Activated gamma-delta T cell (primary cell): ENCODE data around the gene SEMA7A.

Source experiments
- DNase-seq: peaks from one replicate; lab custom pipeline; 2025; lab: John Stamatoyannopoulos, UW

Gene SEMA7A

GRCh38 chr15:74451861-74452835 lies 18.4 kb upstream of the SEMA7A start:
- DNase-seq: no peak

GRCh38 chr15:74451322-74451721 lies 17.6 kb upstream of the SEMA7A start:
- no peak for DNase-seq

- no peak for DNase-seq
These were observed 16.0 kb upstream of the SEMA7A start for GRCh38 chr15:74449643-74450205.

DNA sequence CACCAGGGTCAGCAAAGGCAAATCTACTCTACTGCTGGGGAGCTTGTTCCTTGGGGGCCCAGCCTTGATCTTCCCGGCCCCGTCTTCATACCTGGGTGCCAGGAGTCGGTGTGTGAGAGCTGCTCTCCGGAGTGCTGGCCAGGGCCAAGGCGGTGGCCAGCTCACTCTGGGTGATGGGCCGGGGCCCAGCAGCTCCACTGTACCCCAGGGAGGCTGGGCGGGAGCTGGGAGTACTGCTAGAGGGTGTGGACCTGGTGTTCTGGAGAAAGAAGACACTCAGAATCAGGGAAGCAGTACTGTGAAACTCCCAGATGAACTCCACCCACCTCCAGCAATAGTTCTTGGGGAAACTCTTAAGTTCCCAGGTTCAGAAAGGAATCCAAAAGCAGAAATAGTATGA lies 15.3 kb upstream of the SEMA7A start:
- no peak for DNase-seq

DNA sequence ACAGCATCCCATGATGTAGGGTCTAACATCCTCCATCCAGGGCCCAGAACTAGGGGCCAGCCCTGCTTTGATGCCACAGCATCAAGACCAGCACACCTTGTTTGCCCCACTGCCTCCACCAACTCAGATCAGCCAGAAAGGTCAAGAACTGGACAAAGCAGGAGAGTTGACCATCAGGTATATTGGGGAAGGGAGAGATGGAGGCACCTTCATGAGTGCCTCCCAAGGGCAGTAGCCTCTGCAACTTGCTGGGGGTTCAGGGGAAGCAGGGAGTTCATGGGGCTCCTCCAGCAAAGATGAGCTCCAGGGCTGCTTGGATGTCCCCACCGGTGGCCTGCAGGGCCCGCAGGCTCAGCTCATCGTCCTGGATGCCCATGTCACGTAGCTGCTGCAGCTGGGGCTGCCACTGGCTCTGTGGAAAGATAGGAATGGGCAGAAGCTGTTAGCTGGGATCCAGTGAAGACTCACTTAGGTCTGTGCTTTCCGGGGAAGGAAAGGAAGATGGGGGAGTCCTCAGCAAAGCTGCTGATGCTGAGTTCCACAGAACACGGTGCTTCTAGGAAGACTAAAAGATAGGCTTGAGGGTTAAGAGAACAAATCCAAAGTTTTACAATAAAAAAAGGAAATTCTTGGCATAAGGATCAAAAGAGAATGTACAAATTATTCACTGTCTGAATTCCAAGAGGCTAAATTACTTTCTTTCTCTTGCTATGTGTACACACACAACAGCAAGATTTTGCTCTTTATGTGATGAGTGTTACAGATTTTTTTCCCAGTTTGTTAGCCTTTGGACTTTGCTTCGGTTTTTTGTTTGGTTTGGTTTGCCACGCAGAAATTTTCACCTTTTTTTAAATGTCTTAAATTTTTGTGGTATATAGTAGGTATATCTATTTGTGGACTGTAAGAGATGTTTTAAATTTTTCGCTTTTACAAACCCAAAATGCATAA lies 12.3 kb upstream of the SEMA7A start:
- DNase-seq: no peak

- DNase-seq: no peak
These were observed 10.6 kb upstream of the SEMA7A start for GRCh38 chr15:74444106-74445062.

DNA sequence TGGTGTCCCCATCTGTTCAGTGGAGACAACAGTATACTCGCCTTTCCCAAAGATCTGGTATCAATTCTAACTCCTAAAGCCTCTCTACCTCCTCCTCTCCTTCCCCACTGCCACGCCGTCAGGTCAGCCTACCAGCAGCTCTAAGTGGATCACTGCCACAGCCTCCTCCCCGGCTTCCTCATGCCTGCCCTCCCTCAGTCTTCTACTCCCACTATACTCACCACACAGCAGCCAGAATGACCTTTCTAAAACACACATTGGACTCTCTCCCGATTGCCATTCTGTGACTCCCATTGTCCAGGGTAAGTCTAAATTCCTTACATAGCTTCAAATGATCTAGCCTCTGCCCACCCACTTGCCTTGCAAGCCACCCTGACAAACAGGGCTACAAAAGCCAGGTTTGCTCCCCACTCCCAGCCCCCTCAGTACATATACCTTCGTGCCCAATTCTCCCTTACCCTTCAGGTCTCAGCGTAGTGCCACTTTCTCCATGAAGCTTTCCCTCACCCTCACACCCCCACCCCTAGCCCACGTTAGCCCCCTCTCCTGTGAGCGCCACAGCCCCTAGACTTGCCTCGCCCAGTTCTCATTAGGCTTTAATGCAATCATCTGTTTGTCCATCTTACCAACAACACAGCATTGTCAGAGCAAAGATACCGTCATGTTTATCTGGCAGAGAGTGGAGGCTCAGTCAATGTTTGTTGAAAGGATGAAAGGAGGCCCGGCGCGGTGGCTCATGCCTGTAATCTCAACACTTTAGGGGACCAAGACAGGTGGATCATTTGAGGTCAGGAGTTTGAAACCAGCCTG lies 9.5 kb upstream of the SEMA7A start:
- no peak for DNase-seq

GRCh38 chr15:74442604-74443003 lies 8.8 kb upstream of the SEMA7A start:
- DNase-seq: no peak

DNA sequence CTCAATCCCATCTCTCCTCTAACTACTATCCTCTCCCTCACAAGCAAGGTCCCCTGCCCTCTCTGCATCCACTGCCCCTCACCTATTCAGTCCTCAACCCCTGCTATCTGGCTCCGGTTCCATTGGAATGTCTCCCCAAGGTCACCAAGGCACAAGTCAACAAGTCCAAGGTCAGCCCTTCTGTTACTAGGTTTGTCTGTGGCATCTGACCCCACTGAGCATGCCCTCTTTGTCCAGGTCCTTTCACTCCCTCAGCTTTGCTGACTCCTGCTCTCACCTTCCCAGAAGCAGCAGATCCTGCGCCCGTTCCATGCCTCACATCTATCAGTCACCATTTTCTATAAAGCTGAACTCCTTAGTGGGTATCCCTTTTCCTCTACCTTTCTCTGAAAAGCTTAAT lies 8.3 kb upstream of the SEMA7A start:
- no peak for DNase-seq

DNA sequence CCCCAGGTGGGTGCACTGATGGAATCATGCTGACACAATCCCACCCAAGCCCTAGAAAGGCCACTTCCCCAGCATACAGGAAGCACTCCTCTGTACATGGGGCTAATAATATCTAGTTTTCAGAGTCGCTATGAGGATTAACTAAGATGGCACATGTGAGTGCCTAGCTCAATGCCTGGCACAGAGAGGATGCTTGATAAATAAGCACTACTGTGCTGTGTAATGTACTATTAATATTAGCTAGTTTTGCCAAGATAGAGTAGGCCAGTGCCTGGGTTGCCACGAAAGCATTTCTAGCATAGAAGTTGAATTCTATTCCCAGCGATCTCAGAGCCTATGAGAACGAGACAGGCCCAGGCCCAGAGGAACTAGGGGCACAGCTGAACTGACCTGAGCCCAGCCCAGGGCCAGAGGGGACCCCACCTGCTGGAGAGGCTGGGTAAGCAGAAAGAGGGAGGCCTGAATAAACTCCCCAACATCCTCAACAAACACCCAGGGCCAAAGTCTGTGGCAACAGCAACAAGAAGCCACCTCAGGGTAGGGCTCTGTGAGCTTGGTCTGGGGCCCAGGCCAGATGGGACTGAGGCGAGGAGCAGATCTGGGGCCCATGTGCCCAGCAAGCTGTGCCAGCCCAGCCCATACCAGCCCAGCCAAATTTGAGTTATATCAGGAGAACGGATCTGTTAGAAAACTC lies 7.6 kb upstream of the SEMA7A start:
- no peak for DNase-seq

- DNase-seq: peak; percentile 16
These were observed 5.1 kb upstream of the SEMA7A start for GRCh38 chr15:74438721-74439316.

DNA sequence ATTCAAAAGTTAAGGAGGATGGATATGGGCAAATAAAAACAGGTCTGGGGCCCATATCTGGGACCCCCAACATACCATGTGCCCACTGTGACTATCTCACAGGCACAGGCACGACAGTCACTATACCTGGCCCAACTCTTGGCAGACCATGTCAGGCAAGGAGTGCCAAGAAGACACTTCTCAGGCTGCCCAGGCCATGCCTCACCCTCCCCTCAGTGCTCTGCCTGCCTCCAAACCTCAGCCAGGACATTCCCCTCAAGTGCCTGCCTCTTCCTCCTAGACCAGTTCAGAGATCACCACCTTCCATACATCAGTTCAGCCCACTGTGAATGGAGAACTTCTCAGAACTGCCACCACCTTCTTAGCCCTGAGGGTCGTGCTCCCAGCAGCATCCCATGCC lies 4.4 kb upstream of the SEMA7A start:
- no peak for DNase-seq

DNA sequence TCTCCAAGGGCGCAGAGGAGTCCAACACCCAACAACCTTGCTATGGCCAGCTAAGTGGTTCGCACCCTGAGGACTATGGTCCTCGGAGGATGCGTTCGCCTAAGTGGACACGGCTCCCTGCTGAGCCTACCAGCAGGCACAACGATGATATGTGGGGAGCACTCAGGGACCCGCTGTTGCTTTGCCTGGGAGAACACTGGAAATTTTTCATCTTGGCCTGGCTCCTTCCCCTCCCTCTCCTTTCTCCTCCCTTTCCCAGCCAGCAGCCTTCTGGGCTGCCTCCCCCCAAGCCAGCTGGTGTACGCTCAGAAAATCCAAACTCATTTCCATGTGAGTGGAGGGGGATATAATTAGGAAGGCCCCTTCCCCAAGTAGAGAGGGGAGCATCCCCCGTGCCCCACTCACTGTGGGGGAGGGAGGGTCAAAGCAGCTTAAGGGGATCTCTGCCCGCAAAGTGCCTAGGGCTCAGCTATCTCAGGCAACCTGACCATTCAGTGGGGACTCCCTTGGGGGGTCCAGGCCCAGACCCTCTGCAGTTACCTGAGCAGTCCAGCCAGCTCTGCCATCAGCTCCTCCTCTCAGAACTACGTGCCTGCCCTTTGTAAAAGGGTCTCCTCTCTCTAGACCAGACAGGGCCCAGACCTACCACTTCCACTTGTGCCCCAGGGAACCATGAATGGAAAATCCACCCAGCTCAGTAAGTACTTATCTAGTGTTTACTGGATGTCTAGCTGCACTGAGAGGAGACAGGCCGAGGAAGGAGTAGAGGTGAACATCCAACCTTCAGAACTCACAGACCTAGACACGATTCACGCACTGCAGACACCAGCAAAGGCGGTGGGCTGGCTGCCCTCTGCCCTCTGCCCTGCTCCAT lies 742 bp upstream of the SEMA7A start:
- DNase-seq: no peak

DNA sequence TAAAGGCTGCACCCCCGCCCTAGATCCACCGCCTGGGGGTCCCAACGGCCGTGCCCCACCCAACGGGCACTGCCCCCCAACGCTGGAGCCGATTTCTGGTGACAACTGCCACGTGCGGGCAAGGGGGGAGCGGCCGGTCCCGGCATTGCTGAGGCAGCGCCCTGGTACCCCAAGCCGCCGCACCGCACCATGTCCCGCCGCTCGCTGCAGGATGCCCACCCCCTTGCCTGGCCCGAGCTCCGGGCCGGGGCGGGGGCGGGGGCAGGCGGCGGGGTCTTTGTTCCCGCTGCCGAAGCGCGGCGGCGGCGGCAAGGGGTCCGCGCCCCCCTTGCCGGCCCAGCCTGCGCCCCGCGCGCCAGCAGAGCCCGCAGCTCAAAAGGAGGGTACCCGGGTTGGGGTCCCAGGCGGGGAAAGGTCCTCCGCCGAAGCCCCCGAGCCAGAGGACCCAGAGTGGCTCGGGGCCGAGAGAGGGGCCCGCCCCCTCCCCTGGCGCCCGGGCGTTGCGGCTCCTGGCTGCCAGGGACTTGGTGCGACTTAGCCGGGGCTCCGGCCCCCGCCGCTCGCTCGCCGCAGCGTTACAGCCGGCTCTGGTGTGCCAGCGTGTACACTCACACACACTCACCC lies 678 bp downstream of the SEMA7A start:
- DNase-seq: no peak

- no peak for DNase-seq
These were observed 1.3 kb downstream of the SEMA7A start for GRCh38 chr15:74432271-74432967.

DNA sequence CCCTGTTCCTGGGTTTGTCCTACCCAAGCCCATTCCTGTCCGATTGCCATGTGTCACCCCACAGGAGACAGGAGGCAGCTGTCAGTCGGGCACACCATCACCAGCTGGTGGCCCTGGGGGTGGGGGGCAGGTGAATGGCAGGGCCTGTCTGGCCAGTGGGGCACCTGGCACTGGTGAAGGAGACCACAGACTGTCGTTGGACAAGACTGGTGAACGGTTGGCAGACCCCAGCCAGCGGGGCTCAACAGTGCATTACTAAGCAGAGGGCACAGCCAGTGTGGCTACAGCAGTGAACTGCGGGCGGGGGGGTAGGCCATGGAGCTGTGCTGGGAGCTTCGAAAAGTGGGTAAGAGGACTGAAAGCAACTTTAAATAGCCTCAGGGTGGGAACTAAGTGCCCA lies 2.1 kb downstream of the SEMA7A start:
- no peak for DNase-seq

GRCh38 chr15:74431116-74431515 lies 2.6 kb downstream of the SEMA7A start:
- DNase-seq: no peak
